Mucosa of descending colon (tissue), 3 donors: ENCODE data around the gene CTBP2. TPM values are rescaled to one million over a fixed set of nuclear protein-coding genes. Genes with fewer than 3 reads are reported as not detected.

Source experiments
- ATAC-seq: fragments of 200-7000 bp; cut with Tn5 transposase; one replicate; pipeline ENCODE4 v1.9.1; 2020; ENCODE audit warnings: mild to moderate bottlenecking, moderate library complexity
- DNase-seq, 3 donors: peaks; one replicate each; pipeline ENCODE4 v3.0.0-alpha.2; 2020
- H3K36me3 ChIP-seq: fragments of 200-600 bp; one replicate; pipeline ENCODE4 v1.8.0; 2021; ENCODE audit warnings: low read depth, mild to moderate bottlenecking
- H3K4me1 ChIP-seq: fragments of 200-600 bp; one replicate; pipeline ENCODE4 v1.8.0; 2021; ENCODE audit warnings: low read depth, mild to moderate bottlenecking
- H3K4me3 ChIP-seq: fragments of 200-600 bp; one replicate; pipeline ENCODE4 v1.8.0; 2021; ENCODE audit warnings: mild to moderate bottlenecking
- H3K9me3 ChIP-seq: fragments of 200-600 bp; one replicate; pipeline ENCODE4 v1.8.0; 2021; ENCODE audit warnings: mild to moderate bottlenecking
- intact Hi-C, 2 donors: fragments of 100-400 bp; cut with DNase I in 1 of 2; cut with micrococcal nuclease in 1 of 2; formaldehyde crosslinking; loops; one replicate each; pipeline versions ENCODE4 v1.11.0 to v1.11.1; 2022; cut with DNase I, micrococcal nuclease
- total RNA-seq, 3 donors: library from RNA; stranded (reverse); fragmentation: NEBNext Ultra II Directional in 2 of 3; extraction: Animal tissue kit (Norgen Biotek cat#: 25700) in 2 of 3; gene quantifications; one replicate each; pipeline versions ENCODE4 v1.2.1 to v1.2.4, GENCODE V29; 2021 to 2023
- TF ChIP-seq, protein P1 (sequence below): fragments of 200-600 bp; IDR thresholded peaks from one replicate; pipeline ENCODE4 v1.8.0; 2022; ENCODE audit warnings: antibody characterized with exemption, mild to moderate bottlenecking
- donor health status: DM: no; HTN: no; CAD: no; lungs with moderate emphysema.
- donor health status: DM: no; HTN: no; CAD: no.
- donor health status: DM: no; HTN: yes; CAD: no.

The CTBP2 gene
- total RNA-seq, 3 donors from 2014 or later: 109 to 137 (median 121) TPM

DNA sequence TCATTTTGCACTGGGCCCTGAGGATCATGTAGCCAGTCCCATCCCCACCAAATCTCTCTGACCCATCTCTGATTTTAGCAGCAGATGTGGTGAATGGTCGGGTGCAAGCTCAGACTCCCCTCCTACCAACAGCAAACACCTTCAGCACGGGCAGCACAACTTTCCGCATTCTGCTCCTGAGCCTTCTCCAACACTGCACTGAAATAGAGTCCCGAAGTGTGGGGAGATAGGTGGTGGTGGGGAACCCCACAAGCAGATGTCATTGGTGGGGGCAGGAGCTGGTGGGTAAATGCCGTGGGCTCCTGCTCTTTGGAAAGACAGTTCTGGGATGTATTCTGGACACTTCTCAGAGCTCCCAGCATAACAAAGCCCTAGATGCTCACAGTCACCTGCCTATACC is 9.6 kb upstream of the CTBP2 start:
- H3K36me3 ChIP-seq: no peaks in the 10 kb centered on the region
- TF ChIP-seq, protein P1, sequence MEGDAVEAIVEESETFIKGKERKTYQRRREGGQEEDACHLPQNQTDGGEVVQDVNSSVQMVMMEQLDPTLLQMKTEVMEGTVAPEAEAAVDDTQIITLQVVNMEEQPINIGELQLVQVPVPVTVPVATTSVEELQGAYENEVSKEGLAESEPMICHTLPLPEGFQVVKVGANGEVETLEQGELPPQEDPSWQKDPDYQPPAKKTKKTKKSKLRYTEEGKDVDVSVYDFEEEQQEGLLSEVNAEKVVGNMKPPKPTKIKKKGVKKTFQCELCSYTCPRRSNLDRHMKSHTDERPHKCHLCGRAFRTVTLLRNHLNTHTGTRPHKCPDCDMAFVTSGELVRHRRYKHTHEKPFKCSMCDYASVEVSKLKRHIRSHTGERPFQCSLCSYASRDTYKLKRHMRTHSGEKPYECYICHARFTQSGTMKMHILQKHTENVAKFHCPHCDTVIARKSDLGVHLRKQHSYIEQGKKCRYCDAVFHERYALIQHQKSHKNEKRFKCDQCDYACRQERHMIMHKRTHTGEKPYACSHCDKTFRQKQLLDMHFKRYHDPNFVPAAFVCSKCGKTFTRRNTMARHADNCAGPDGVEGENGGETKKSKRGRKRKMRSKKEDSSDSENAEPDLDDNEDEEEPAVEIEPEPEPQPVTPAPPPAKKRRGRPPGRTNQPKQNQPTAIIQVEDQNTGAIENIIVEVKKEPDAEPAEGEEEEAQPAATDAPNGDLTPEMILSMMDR: no peak
- no peaks in the 10 kb centered on the region for H3K4me1 ChIP-seq
- intact Hi-C loops: no loop called here
- DNase-seq (no peak), ATAC-seq (no peak)
- H3K9me3 ChIP-seq: no peaks in the 10 kb centered on the region
- no peak overlapping the region for H3K4me3 ChIP-seq

- intact Hi-C loops: no loop called here
- Histone ChIP-seq H3K4me3 (no peak overlapping the region), H3K9me3 (no peaks in the 10 kb centered on the region), H3K4me1 (no peaks in the 10 kb centered on the region), H3K36me3 (no peaks in the 10 kb centered on the region)
- TF ChIP-seq, protein P1: no peak
- no peak for DNase-seq
- ATAC-seq: no peak
These were observed 8.9 kb upstream of the CTBP2 start for GRCh38 chr10:125169279-125169678.

- no peaks in the 10 kb centered on the region for H3K9me3 ChIP-seq
- intact Hi-C loops: no loop called here
- TF ChIP-seq, protein P1: no peak
- ATAC-seq (no peak), DNase-seq (no peak)
- no peak overlapping the region for H3K4me3 ChIP-seq
- H3K4me1 ChIP-seq: peaks cover 6% of the 10 kb centered on the region
- no peaks in the 10 kb centered on the region for H3K36me3 ChIP-seq
These were observed 6.3 kb upstream of the CTBP2 start for GRCh38 chr10:125166658-125167057.

GRCh38 chr10:125165584-125166573 is 5.5 kb upstream of the CTBP2 start:
- TF ChIP-seq, protein P1: no peak
- intact Hi-C loops: no loop called here
- Histone ChIP-seq H3K4me3 (no peak overlapping the region), H3K9me3 (no peaks in the 10 kb centered on the region), H3K4me1 (peaks cover 6% of the 10 kb centered on the region), H3K36me3 (no peaks in the 10 kb centered on the region)
- DNase-seq (no peak), ATAC-seq (no peak)

- intact Hi-C loops: no loop called here
- no peaks in the 10 kb centered on the region for H3K36me3 ChIP-seq
- no peak for ATAC-seq
- no peak for DNase-seq
- peaks cover 6% of the 10 kb centered on the region for H3K4me1 ChIP-seq
- no peak overlapping the region for H3K4me3 ChIP-seq
- TF ChIP-seq, protein P1: no peak
- no peaks in the 10 kb centered on the region for H3K9me3 ChIP-seq
These were observed 4.1 kb upstream of the CTBP2 start for GRCh38 chr10:125164421-125164820.
